ENCODE measurements around the gene ARHGAP26. TPM values are rescaled to one million over a fixed set of nuclear protein-coding genes. Genes with fewer than 3 reads are reported as not detected.

The ARHGAP26 gene
- total and polyA plus RNA-seq, 2 donors = 15.1 to 16.2 TPM

GRCh38 chr5:143218517-143219170 lies 448.5 kb downstream of the ARHGAP26 start:
- Histone ChIP-seq H3K9me3 (ENCODE audit: control insufficient read depth in 2 of 2, insufficient read depth in 1 of 2, low read length in 1 of 2) (no peaks in the 10 kb centered on the region), H3K27ac (ENCODE audit: low read depth in 1 of 2, low read length in 1 of 2) (no peak overlapping the region), H3K4me1 (ENCODE audit: control insufficient read depth in 2 of 2, insufficient read depth in 2 of 2, low read length in 2 of 2) (peaks cover 25 to 75% of the 10 kb centered on the region in 2 donors), H3K4me3 (ENCODE audit: low read length in 2 of 2) (no peak overlapping the region), H3K36me3 (ENCODE audit: control insufficient read depth in 2 of 2, insufficient read depth in 2 of 2, low read length in 1 of 2) (peaks cover 8% of the 10 kb centered on the region in 2 donors), H3K27me3 (ENCODE audit: control insufficient read depth in 2 of 2, insufficient read depth in 1 of 2, low read length in 1 of 2) (no peaks in the 10 kb centered on the region)
- peak in 1 of 9 donors; percentile 51 for DNase-seq (ENCODE audit: low read depth in 6 of 9, low spot score in 9 of 9)
- 86% methylated on average over 4 of the region's 4 CpGs for WGBS

- H3K27me3 ChIP-seq (ENCODE audit: control insufficient read depth in 2 of 2, insufficient read depth in 1 of 2, low read length in 1 of 2) = no peaks in the 10 kb centered on the region
- no peaks in the 10 kb centered on the region for H3K9me3 ChIP-seq (ENCODE audit: control insufficient read depth in 2 of 2, insufficient read depth in 1 of 2, low read length in 1 of 2)
- peaks cover 27 to 75% of the 10 kb centered on the region in 2 donors for H3K4me1 ChIP-seq (ENCODE audit: control insufficient read depth in 2 of 2, insufficient read depth in 2 of 2, low read length in 2 of 2)
- 81% methylated on average over 2 of the region's 2 CpGs for WGBS
- no peak overlapping the region for H3K27ac ChIP-seq (ENCODE audit: low read depth in 1 of 2, low read length in 1 of 2)
- no peak for DNase-seq (ENCODE audit: low read depth in 6 of 9, low spot score in 9 of 9)
- no peak overlapping the region for H3K4me3 ChIP-seq (ENCODE audit: low read length in 2 of 2)
- H3K36me3 ChIP-seq (ENCODE audit: control insufficient read depth in 2 of 2, insufficient read depth in 2 of 2, low read length in 1 of 2) = peaks cover 6 to 10% of the 10 kb centered on the region in 2 donors
These were observed 449.5 kb downstream of the ARHGAP26 start for GRCh38 chr5:143219696-143220095.

GRCh38 chr5:143220748-143221251 lies 450.6 kb downstream of the ARHGAP26 start:
- H3K9me3 ChIP-seq (ENCODE audit: control insufficient read depth in 2 of 2, insufficient read depth in 1 of 2, low read length in 1 of 2) = no peaks in the 10 kb centered on the region
- no peak overlapping the region for H3K4me3 ChIP-seq (ENCODE audit: low read length in 2 of 2)
- no peaks in the 10 kb centered on the region for H3K27me3 ChIP-seq (ENCODE audit: control insufficient read depth in 2 of 2, insufficient read depth in 1 of 2, low read length in 1 of 2)
- H3K27ac ChIP-seq (ENCODE audit: low read depth in 1 of 2, low read length in 1 of 2) = peak overlapping the region; percentile 33 to 97
- peaks cover 5 to 10% of the 10 kb centered on the region in 2 donors for H3K36me3 ChIP-seq (ENCODE audit: control insufficient read depth in 2 of 2, insufficient read depth in 2 of 2, low read length in 1 of 2)
- 46% methylated on average over 3 of the region's 3 CpGs for WGBS
- peaks cover 29 to 80% of the 10 kb centered on the region in 2 donors for H3K4me1 ChIP-seq (ENCODE audit: control insufficient read depth in 2 of 2, insufficient read depth in 2 of 2, low read length in 2 of 2)
- peak in 1 of 9 donors; percentile 53 for DNase-seq (ENCODE audit: low read depth in 6 of 9, low spot score in 9 of 9)

- H3K27ac ChIP-seq (ENCODE audit: low read depth in 1 of 2, low read length in 1 of 2) = peak overlapping the region; percentile 92 to 97
These were observed 452.4 kb downstream of the ARHGAP26 start for GRCh38 chr5:143222287-143223231.

GRCh38 chr5:143224672-143225071 lies 454.5 kb downstream of the ARHGAP26 start:
- peaks cover 55 to 89% of the 10 kb centered on the region in 2 donors for H3K4me1 ChIP-seq (ENCODE audit: control insufficient read depth in 2 of 2, insufficient read depth in 2 of 2, low read length in 2 of 2)

More at GRCh38 chr5:143222287-143223231, 452.4 kb downstream of the ARHGAP26 start:
- Histone ChIP-seq H3K4me3 (ENCODE audit: low read length in 2 of 2) (peak overlapping the region in 1 of 2 donors; percentile 36), H3K27me3 (ENCODE audit: control insufficient read depth in 2 of 2, insufficient read depth in 1 of 2, low read length in 1 of 2) (no peaks in the 10 kb centered on the region), H3K4me1 (ENCODE audit: control insufficient read depth in 2 of 2, insufficient read depth in 2 of 2, low read length in 2 of 2) (peaks cover 41 to 91% of the 10 kb centered on the region in 2 donors), H3K36me3 (ENCODE audit: control insufficient read depth in 2 of 2, insufficient read depth in 2 of 2, low read length in 1 of 2) (peaks cover 0 to 3% of the 10 kb centered on the region in 2 donors), H3K9me3 (ENCODE audit: control insufficient read depth in 2 of 2, insufficient read depth in 1 of 2, low read length in 1 of 2) (no peaks in the 10 kb centered on the region)
- DNase-seq (ENCODE audit: low read depth in 6 of 9, low spot score in 9 of 9) = peak in 8 of 9 donors; percentile 46 to 87 (median 67)
- 6% methylated on average over 16 of the region's 16 CpGs for WGBS

GRCh38 chr5:143225511-143225910 lies 455.3 kb downstream of the ARHGAP26 start:
- no peak overlapping the region for H3K4me3 ChIP-seq (ENCODE audit: low read length in 2 of 2)
- H3K9me3 ChIP-seq (ENCODE audit: control insufficient read depth in 2 of 2, insufficient read depth in 1 of 2, low read length in 1 of 2) = no peaks in the 10 kb centered on the region
- WGBS = 100% methylated on average over 4 of the region's 4 CpGs
- H3K27ac ChIP-seq (ENCODE audit: low read depth in 1 of 2, low read length in 1 of 2) = no peak overlapping the region
- no peaks in the 10 kb centered on the region for H3K27me3 ChIP-seq (ENCODE audit: control insufficient read depth in 2 of 2, insufficient read depth in 1 of 2, low read length in 1 of 2)
- DNase-seq (ENCODE audit: low read depth in 6 of 9, low spot score in 9 of 9) = no peak
- H3K4me1 ChIP-seq (ENCODE audit: control insufficient read depth in 2 of 2, insufficient read depth in 2 of 2, low read length in 2 of 2) = peaks cover 55 to 88% of the 10 kb centered on the region in 2 donors
- H3K36me3 ChIP-seq (ENCODE audit: control insufficient read depth in 2 of 2, insufficient read depth in 2 of 2, low read length in 1 of 2) = peaks cover 0 to 3% of the 10 kb centered on the region in 2 donors

More at GRCh38 chr5:143224672-143225071, 454.5 kb downstream of the ARHGAP26 start:
- Histone ChIP-seq H3K4me3 (ENCODE audit: low read length in 2 of 2) (no peak overlapping the region), H3K27ac (ENCODE audit: low read depth in 1 of 2, low read length in 1 of 2) (no peak overlapping the region), H3K9me3 (ENCODE audit: control insufficient read depth in 2 of 2, insufficient read depth in 1 of 2, low read length in 1 of 2) (no peaks in the 10 kb centered on the region), H3K36me3 (ENCODE audit: control insufficient read depth in 2 of 2, insufficient read depth in 2 of 2, low read length in 1 of 2) (peaks cover 0 to 3% of the 10 kb centered on the region in 2 donors), H3K27me3 (ENCODE audit: control insufficient read depth in 2 of 2, insufficient read depth in 1 of 2, low read length in 1 of 2) (no peaks in the 10 kb centered on the region)
- no peak for DNase-seq (ENCODE audit: low read depth in 6 of 9, low spot score in 9 of 9)
- WGBS = 98% methylated on average over 5 of the region's 5 CpGs

GRCh38 chr5:143226361-143226760 lies 456.2 kb downstream of the ARHGAP26 start:
- Histone ChIP-seq H3K27me3 (ENCODE audit: control insufficient read depth in 2 of 2, insufficient read depth in 1 of 2, low read length in 1 of 2) (no peaks in the 10 kb centered on the region), H3K4me1 (ENCODE audit: control insufficient read depth in 2 of 2, insufficient read depth in 2 of 2, low read length in 2 of 2) (peaks cover 62 to 91% of the 10 kb centered on the region in 2 donors), H3K9me3 (ENCODE audit: control insufficient read depth in 2 of 2, insufficient read depth in 1 of 2, low read length in 1 of 2) (no peaks in the 10 kb centered on the region), H3K36me3 (ENCODE audit: control insufficient read depth in 2 of 2, insufficient read depth in 2 of 2, low read length in 1 of 2) (peaks cover 0 to 3% of the 10 kb centered on the region in 2 donors), H3K27ac (ENCODE audit: low read depth in 1 of 2, low read length in 1 of 2) (peak overlapping the region in 1 of 2 donors; percentile 63), H3K4me3 (ENCODE audit: low read length in 2 of 2) (no peak overlapping the region)
- 78% methylated on average over 3 of the region's 3 CpGs for WGBS
- no peak for DNase-seq (ENCODE audit: low read depth in 6 of 9, low spot score in 9 of 9)

- Histone ChIP-seq H3K27me3 (ENCODE audit: control insufficient read depth in 2 of 2, insufficient read depth in 1 of 2, low read length in 1 of 2) (no peaks in the 10 kb centered on the region), H3K4me1 (ENCODE audit: control insufficient read depth in 2 of 2, insufficient read depth in 2 of 2, low read length in 2 of 2) (peaks cover 62 to 91% of the 10 kb centered on the region in 2 donors), H3K27ac (ENCODE audit: low read depth in 1 of 2, low read length in 1 of 2) (peak overlapping the region; percentile 48 to 63), H3K36me3 (ENCODE audit: control insufficient read depth in 2 of 2, insufficient read depth in 2 of 2, low read length in 1 of 2) (peaks cover 0 to 3% of the 10 kb centered on the region in 2 donors), H3K4me3 (ENCODE audit: low read length in 2 of 2) (no peak overlapping the region), H3K9me3 (ENCODE audit: control insufficient read depth in 2 of 2, insufficient read depth in 1 of 2, low read length in 1 of 2) (no peaks in the 10 kb centered on the region)
- WGBS = 96% methylated on average over 3 of the region's 3 CpGs
- no peak for DNase-seq (ENCODE audit: low read depth in 6 of 9, low spot score in 9 of 9)
These were observed 456.7 kb downstream of the ARHGAP26 start for GRCh38 chr5:143226872-143227271.
